TTC549 (cell line): Measurements from ENCODE around the gene DHX57.
A peak's percentile ranks its signal among the peaks of the same experiment; 100 is the strongest.
"Not testable (repeated sequence)": the region's sequence is repeated elsewhere in the genome, so short reads cannot be mapped to it uniquely, and the experiment has no call there.

Source experiments
- FAIRE-seq: peaks from 2 replicates; lab custom pipeline; 2012; peaks lifted over from hg19 to GRCh38; lab: Jason Lieb, UNC

DHX57 gene

GRCh38 chr2:38871432-38871831, 4.3 kb downstream of the DHX57 start:
- FAIRE-seq = no peak

- no peak for FAIRE-seq
These were observed 8.8 kb downstream of the DHX57 start for GRCh38 chr2:38866773-38867443.

- FAIRE-seq = no peak
These were observed 12.6 kb downstream of the DHX57 start for GRCh38 chr2:38863061-38863695.

- FAIRE-seq = no peak
These were observed 13.3 kb downstream of the DHX57 start for GRCh38 chr2:38862476-38862875.

- no peak for FAIRE-seq
These were observed 19.6 kb downstream of the DHX57 start for GRCh38 chr2:38856165-38856564.

- FAIRE-seq = no peak
These were observed 25.7 kb downstream of the DHX57 start for GRCh38 chr2:38850045-38850444.

GRCh38 chr2:38836791-38837190, 38.9 kb downstream of the DHX57 start:
- no peak for FAIRE-seq

GRCh38 chr2:38835990-38836389, 39.7 kb downstream of the DHX57 start:
- no peak for FAIRE-seq

GRCh38 chr2:38835015-38835601, 40.6 kb downstream of the DHX57 start:
- peak; percentile 37 for FAIRE-seq

- no peak for FAIRE-seq
These were observed 45.1 kb downstream of the DHX57 start for GRCh38 chr2:38830526-38831159.

GRCh38 chr2:38829971-38830370, 45.8 kb downstream of the DHX57 start:
- FAIRE-seq = no peak

GRCh38 chr2:38828460-38828859, 47.3 kb downstream of the DHX57 start:
- FAIRE-seq = no peak

- not testable (repeated sequence) for FAIRE-seq
These were observed 48.1 kb downstream of the DHX57 start for GRCh38 chr2:38827539-38828145.

- FAIRE-seq = peak; percentile 51
These were observed 49.8 kb downstream of the DHX57 start for GRCh38 chr2:38825956-38826355.

GRCh38 chr2:38824906-38825305, 50.8 kb downstream of the DHX57 start:
- FAIRE-seq = peak; percentile 9

GRCh38 chr2:38823386-38823785, 52.3 kb downstream of the DHX57 start:
- FAIRE-seq = no peak

GRCh38 chr2:38818565-38818964, 57.2 kb downstream of the DHX57 start:
- FAIRE-seq = no peak

GRCh38 chr2:38815936-38816335, 59.8 kb downstream of the DHX57 start:
- FAIRE-seq = no peak

- FAIRE-seq = no peak
These were observed 65.2 kb downstream of the DHX57 start for GRCh38 chr2:38810488-38810887.

GRCh38 chr2:38808677-38809076, 67.1 kb downstream of the DHX57 start:
- no peak for FAIRE-seq

GRCh38 chr2:38806733-38807059, 69.0 kb downstream of the DHX57 start:
- FAIRE-seq = no peak

GRCh38 chr2:38806015-38806732, 69.6 kb downstream of the DHX57 start:
- FAIRE-seq = no peak
